SK-N-SH treated with all-trans-retinoic acid at 6 μM for 48 hours (cell line): ENCODE results near the gene DCDC1.

Experiments
- ATAC-seq: fragments of 200-7000 bp; cut with Tn5 transposase; 3 replicates; pipeline ENCODE4 v1.9.1; 2020; ENCODE audit warnings: mild to moderate bottlenecking, moderate library complexity
- ARNTL ChIP-seq: fragments of 450-650 bp; formaldehyde crosslinking; IDR thresholded peaks from 2 replicates; pipeline ENCODE4 v1.5.0; 2020; ENCODE audit warnings: low read depth, mild to moderate bottlenecking, moderate library complexity, borderline replicate concordance
- BACH2 ChIP-seq: fragments of 250-450 bp; sonication (Bioruptor Pico); IDR thresholded peaks from 2 replicates; pipeline ENCODE4 v1.9.0; 2021; ENCODE audit warnings: mild to moderate bottlenecking, borderline replicate concordance
- CREB5 ChIP-seq: fragments of 250-450 bp; sonication (Bioruptor Pico); IDR thresholded peaks from 2 replicates; pipeline ENCODE4 v1.5.1; 2020; ENCODE audit warnings: low read depth, mild to moderate bottlenecking, moderate library complexity
- CSRNP3 ChIP-seq: fragments of 250-450 bp; sonication (Bioruptor Pico); IDR thresholded peaks from 2 replicates; pipeline ENCODE4 v1.5.1; 2021; ENCODE audit warnings: mild to moderate bottlenecking, moderate library complexity
- ESRRG ChIP-seq: fragments of 250-450 bp; sonication (Bioruptor Pico); IDR thresholded peaks from 2 replicates; pipeline ENCODE4 v1.6.1; 2021; ENCODE audit warnings: mild to moderate bottlenecking
- GLIS3 ChIP-seq: fragments of 250-450 bp; sonication (Bioruptor Pico); IDR thresholded peaks from 2 replicates; pipeline ENCODE4 v1.5.0; 2020; ENCODE audit warnings: mild to moderate bottlenecking, moderate library complexity
- ISL1 ChIP-seq: fragments of 250-450 bp; sonication (Bioruptor Pico); IDR thresholded peaks from 2 replicates; pipeline ENCODE4 v2.1.2; 2022; ENCODE audit warnings: mild to moderate bottlenecking, moderate library complexity
- OSR1 ChIP-seq: fragments of 250-450 bp; sonication (Bioruptor Pico); IDR thresholded peaks from 2 replicates; pipeline ENCODE4 v1.8.0; 2022; ENCODE audit warnings: moderate library complexity, mild to moderate bottlenecking, inconsistent platforms
- PATZ1 ChIP-seq: fragments of 250-450 bp; sonication (Bioruptor Pico); IDR thresholded peaks from 2 replicates; pipeline ENCODE4 v1.8.0; 2020; ENCODE audit warnings: mild to moderate bottlenecking, moderate library complexity, borderline replicate concordance
- POU6F1 ChIP-seq: fragments of 250-450 bp; sonication (Bioruptor Pico); IDR thresholded peaks from 2 replicates; pipeline ENCODE4 v1.8.0; 2021; ENCODE audit warnings: low read depth, mild to moderate bottlenecking, moderate library complexity, borderline replicate concordance
- PPARA ChIP-seq: fragments of 250-450 bp; sonication (Bioruptor Pico); IDR thresholded peaks from 2 replicates; pipeline ENCODE4 v1.5.0; 2020; ENCODE audit warnings: mild to moderate bottlenecking, borderline replicate concordance
- RARB ChIP-seq: fragments of 250-450 bp; sonication (Bioruptor Pico); IDR thresholded peaks from 2 replicates; pipeline ENCODE4 v1.8.0; 2021; ENCODE audit warnings: mild to moderate bottlenecking, moderate library complexity
- SNAI2 ChIP-seq: fragments of 250-450 bp; sonication (Bioruptor Pico); IDR thresholded peaks from 2 replicates; pipeline ENCODE4 v1.5.0; 2020; ENCODE audit warnings: mild to moderate bottlenecking, moderate library complexity
- TCF4 ChIP-seq: fragments of 250-450 bp; sonication (Bioruptor Pico); IDR thresholded peaks from 2 replicates; pipeline ENCODE4 v1.8.0; 2021; ENCODE audit warnings: mild to moderate bottlenecking, moderate library complexity, borderline replicate concordance
- TOX ChIP-seq: fragments of 250-450 bp; sonication (Bioruptor Pico); IDR thresholded peaks from 2 replicates; pipeline ENCODE4 v1.8.0; 2021; ENCODE audit warnings: mild to moderate bottlenecking, moderate library complexity, borderline replicate concordance
- TSHZ2 ChIP-seq: fragments of 250-450 bp; sonication (Bioruptor Pico); IDR thresholded peaks from 2 replicates; pipeline ENCODE4 v1.5.0; 2020; ENCODE audit warnings: mild to moderate bottlenecking, moderate library complexity
- ZC3H10 ChIP-seq: fragments of 250-450 bp; sonication (Bioruptor Pico); IDR thresholded peaks from 2 replicates; pipeline ENCODE4 v1.5.1; 2021; ENCODE audit warnings: mild to moderate bottlenecking, moderate library complexity
- ZFP30 ChIP-seq: fragments of 450-650 bp; formaldehyde crosslinking; IDR thresholded peaks from 2 replicates; pipeline ENCODE4 v1.5.0; 2022; ENCODE audit warnings: mild to moderate bottlenecking, moderate library complexity
- ZNF565 ChIP-seq: fragments of 450-650 bp; formaldehyde crosslinking; conservative IDR thresholded peaks from 2 replicates; pipeline ENCODE4 v1.5.0; 2020; ENCODE audit warnings: low read depth, mild to moderate bottlenecking, moderate library complexity
- ZNF70 ChIP-seq: fragments of 450-650 bp; formaldehyde crosslinking; IDR thresholded peaks from 2 replicates; pipeline ENCODE4 v1.5.0; 2020; ENCODE audit warnings: mild to moderate bottlenecking, moderate library complexity
- ZNF8 ChIP-seq: fragments of 450-650 bp; formaldehyde crosslinking; IDR thresholded peaks from 2 replicates; pipeline ENCODE4 v1.5.0; 2020; ENCODE audit warnings: mild to moderate bottlenecking, moderate library complexity

DCDC1 gene

GRCh38 chr11:31022080-31022479 is 347.5 kb downstream of the DCDC1 start:
- ATAC-seq: no peak
- TF ChIP-seq ZFP30 (CRISPR knock-in tag) (no peak), ESRRG (no peak), PPARA (no peak), ZC3H10 (CRISPR knock-in tag) (no peak), TOX (CRISPR knock-in tag) (no peak), PATZ1 (CRISPR knock-in tag) (no peak), ZNF70 (CRISPR knock-in tag) (no peak), CSRNP3 (CRISPR knock-in tag) (no peak), BACH2 (CRISPR knock-in tag) (no peak), GLIS3 (CRISPR knock-in tag) (no peak), RARB (CRISPR knock-in tag) (no peak), TCF4 (no peak), SNAI2 (CRISPR knock-in tag) (no peak), TSHZ2 (no peak), ZNF565 (CRISPR knock-in tag) (no peak), ZNF8 (no peak), ISL1 (no peak), OSR1 (CRISPR knock-in tag) (no peak), ARNTL (CRISPR knock-in tag) (no peak)
- TF ChIP-seq, all 23 proteins: peak for 0

- no peak for TF ChIP-seq ARNTL (CRISPR knock-in tag)
- TF ChIP-seq ZNF8: no peak
- no peak for TF ChIP-seq ZNF565 (CRISPR knock-in tag)
- TF ChIP-seq POU6F1 (CRISPR knock-in tag): no peak
- TF ChIP-seq TCF4: no peak
- no peak for TF ChIP-seq PATZ1 (CRISPR knock-in tag)
- no peak for TF ChIP-seq RARB (CRISPR knock-in tag)
- no peak for TF ChIP-seq ISL1
- TF ChIP-seq CSRNP3 (CRISPR knock-in tag): no peak
- TF ChIP-seq OSR1 (CRISPR knock-in tag): no peak
- TF ChIP-seq PPARA: no peak
- TF ChIP-seq TOX (CRISPR knock-in tag): no peak
- TF ChIP-seq BACH2 (CRISPR knock-in tag): no peak
- no peak for TF ChIP-seq ZC3H10 (CRISPR knock-in tag)
- TF ChIP-seq CREB5: no peak
- no peak for TF ChIP-seq ESRRG
- TF ChIP-seq ZNF70 (CRISPR knock-in tag): no peak
- TF ChIP-seq TSHZ2: no peak
- TF ChIP-seq, all 23 proteins: peak for 0
- no peak for ATAC-seq
These were observed 349.8 kb downstream of the DCDC1 start for GRCh38 chr11:31019786-31020185.
